Stimulated activated CD8-positive, alpha-beta memory T cell treated with anti-CD3 and anti-CD28 coated beads, Interleukin-2, amount 100 ng/mL, for 1 hour (primary cell): Measurements from ENCODE around the gene PTPRK.

ENCODE experiments used
- DNase-seq, 2 donors: peaks; one replicate each; pipeline ENCODE4 v3.0.0-alpha.2; 2020; ENCODE audit warnings: low read depth in 2 of 2

Gene PTPRK

DNA sequence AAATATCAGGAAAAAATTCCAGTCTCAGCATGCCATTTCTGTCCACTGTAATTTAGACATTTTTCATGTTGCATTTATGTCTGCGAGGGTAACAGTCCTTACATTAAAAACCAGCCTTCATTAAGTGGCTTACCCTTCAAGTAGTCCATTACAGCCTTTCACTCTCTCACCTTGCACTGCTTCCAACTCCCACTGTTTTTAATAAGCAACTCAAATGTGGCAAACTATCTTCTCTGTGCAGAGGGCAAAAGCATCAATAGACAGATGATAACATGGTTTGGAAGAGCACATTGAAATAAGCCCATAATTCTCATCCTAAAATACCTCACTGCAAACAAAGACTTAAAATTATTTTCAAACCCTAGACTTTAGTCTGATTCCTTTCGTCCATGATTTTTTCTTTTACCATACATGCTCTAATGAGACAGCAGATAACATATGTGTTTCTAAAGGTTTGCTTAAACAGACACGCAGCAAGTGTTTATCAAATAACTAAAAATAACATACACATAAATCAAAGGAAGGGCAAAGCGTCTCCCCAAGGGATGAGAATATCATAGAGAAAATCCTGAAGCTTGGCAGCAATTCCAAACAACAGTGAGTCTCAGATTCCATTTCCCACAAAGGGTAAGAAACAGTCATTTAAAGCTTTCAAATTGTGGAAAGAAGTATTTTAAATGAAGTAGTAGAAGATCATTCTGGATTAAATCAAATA lies 130.4 kb downstream of the PTPRK start:
- no peak for DNase-seq

DNA sequence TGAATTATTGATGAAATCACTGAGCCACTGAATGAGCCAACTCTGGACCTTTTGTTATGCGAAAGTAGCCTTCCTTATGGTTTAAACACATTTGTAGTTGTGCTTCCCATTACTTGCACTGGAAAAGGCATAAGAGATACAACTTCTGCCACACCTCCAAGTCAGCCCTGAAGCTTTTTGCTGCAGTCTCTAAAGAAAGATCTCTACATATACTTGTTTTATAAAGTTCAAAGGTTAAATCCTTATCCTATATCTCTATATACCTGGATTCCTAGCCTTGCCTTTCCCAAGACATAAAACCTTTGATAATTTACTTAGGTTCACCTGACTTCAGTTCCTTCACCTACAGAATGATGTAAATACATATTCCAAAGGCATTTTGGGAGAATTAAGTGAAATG lies 132.0 kb downstream of the PTPRK start:
- DNase-seq, result no peak

DNA sequence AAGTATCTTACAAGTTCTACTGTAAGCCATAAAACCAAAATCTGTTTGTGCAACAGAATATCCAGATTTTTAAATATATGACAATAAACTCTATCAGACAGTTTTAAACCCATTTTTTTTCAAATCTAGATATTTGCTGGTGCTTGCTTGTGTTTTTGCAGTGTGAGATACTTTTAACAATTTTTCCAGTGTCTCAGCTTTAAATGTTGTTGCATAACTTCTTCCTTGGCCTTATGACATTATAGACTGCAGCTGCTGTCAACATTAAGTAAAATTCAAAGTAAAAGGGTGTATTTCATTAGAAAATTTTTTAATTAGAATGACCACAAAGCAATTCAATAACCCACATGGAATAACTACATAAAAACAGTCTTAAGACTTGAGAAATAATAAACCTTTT lies 139.5 kb downstream of the PTPRK start:
- DNase-seq, result no peak

DNA sequence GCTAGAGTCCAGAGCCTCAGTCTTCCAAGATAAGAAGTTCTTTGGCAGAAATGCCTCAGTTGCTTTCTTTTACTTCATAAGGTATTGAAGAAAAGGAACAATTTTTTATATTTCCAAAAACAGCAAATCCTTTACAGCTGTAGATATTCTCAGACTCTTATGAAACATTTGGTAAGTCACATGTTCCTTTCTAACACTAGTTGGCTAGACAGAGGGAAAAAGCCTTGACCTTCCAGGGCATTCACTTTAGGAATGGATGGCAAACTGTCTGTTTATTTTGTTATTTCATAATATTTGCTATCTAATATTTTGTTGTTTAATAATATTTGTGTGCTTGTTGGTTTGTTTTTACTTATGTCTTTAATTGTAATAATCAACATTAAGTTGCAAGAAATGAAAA lies 140.8 kb downstream of the PTPRK start:
- no peak for DNase-seq

DNA sequence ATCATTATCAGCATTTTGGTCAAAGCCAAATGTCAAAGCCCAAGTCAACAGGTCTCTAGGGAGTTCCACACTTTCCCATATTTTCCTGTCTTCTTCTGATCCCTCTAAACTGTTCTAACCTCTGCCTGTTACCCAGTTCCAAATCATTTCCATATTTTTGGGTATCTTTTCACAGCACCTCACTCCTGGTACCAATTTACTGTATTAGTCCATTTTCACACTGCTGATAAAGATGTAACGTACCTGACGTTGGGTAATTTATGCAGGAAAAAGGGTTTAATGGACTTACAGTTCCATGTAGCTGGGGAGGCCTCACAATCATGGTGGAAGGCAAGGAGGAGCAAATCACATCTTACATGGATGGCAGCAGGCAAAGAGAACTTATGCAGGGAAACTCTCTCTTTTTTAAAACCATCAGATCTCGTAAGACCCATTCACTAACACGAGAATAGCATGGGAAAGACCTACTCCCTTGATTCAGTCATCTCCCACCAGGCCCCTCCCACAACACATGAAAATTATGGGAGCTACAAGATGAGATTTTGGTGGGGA lies 143.4 kb downstream of the PTPRK start:
- no peak for DNase-seq

DNA sequence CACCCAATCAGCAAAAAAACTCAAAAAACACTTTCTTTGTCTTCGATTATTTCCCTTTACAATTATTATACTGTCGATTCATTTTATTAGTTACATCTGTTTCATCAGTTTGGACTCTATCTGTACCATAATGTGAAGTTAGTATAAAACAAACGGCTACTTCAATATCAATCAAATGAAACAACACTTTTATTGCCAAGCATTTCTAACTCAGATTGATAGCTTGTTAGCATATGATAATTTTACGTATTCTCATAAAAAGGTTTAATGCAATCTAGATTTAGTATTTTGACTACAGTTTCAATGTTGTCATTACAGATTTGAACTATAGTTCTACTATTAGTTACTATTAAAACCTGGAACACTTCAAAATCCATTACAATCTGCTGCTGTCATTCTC lies 149.3 kb downstream of the PTPRK start:
- DNase-seq, result no peak

DNA sequence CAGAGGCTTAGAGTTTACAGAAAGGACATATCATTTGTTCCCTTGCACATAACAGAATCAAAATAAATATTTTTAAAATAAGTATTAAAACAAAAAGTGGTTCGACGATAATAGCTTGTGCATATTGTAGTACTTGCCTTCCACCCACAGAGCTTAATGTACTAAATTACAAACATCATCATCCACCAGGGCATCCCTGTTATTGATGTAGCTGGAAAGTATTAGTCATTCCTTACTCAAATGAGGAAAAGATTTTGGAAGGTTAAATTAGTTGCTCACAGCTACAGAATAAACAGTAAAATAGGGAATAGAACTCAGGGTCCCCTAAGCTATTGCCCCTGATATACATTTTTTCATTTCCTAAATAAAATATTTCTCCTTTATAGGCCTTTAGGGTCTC lies 150.3 kb downstream of the PTPRK start:
- no peak for DNase-seq

DNA sequence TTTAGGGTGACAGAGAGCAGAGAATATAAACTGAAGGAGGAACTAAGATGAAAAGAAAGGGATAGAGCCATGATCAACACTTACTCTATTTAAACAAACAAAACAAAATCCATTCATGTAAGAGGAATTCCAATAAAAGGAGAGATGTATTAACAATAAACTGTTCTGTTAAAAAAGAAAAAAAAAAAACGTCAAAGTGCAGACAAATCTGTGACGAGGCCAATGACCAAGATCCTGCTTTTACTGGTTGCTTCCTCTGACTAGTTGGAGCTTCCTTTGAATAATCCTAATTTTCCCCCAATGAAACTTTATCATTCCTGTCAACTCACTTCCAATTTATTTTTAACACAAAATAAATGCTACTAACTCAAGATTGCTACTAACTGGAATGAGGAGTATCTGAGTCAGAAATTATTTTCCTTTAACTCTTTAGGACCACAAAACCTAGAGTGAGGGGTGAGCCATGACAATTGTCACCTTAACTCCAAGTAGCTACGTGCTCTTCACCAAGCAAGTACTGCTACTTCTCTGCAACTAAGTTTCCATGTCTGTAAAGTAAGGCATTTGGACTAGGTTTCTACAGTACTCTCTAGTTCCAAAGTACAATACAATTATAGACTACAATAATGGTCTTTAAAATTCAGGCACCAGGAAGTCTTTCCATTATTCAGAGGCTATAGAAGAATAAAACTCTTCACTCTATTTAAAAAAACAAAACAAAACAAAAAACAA lies 152.0 kb downstream of the PTPRK start:
- DNase-seq, result no peak

DNA sequence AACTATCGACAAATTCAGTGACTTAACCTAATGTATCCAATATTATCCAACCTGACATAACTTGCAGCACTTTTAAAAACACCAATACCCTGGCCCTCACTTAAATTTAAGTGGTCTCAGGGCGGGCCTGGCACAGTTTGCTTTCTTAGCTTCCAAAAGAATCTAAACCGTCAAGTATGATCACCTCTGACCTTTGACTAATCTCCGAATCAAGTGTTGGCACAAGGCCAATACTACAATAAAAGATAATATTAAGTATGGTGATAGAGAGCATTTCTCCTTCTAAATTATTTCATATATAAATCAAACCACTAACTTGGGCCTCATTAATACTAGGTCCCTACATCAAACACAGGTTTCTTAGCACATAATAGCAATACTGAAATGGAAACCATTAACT lies 153.0 kb downstream of the PTPRK start:
- DNase-seq, result no peak

DNA sequence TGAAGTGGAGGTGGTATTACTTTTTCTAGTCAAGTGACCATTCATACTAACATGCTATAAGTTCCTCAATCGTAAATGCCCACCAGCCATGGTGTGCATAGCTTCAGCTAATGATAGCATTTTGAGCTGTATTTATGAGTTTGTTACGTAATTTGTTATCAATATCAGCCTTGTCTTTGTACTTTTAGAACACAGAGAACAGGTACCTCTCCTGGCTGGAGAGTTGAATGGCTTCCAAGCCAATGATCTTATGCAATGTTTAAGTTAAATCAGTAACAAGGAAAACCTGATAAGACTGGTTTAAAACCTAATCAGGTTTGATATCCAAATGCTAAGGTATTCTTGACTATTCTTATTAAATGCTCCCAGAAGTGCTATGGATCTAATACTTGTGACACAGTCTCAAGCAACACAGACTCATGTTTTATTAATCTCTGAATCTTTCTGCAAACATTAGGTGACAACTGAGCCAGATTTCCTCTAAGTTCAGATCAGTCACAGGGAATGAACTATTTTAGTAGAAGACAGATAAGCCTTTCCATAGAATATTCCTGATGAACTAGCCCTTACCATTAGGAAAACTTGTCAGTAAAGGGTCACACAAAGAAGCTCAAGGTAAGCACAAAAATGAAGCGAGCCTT lies 154.8 kb downstream of the PTPRK start:
- no peak for DNase-seq

DNA sequence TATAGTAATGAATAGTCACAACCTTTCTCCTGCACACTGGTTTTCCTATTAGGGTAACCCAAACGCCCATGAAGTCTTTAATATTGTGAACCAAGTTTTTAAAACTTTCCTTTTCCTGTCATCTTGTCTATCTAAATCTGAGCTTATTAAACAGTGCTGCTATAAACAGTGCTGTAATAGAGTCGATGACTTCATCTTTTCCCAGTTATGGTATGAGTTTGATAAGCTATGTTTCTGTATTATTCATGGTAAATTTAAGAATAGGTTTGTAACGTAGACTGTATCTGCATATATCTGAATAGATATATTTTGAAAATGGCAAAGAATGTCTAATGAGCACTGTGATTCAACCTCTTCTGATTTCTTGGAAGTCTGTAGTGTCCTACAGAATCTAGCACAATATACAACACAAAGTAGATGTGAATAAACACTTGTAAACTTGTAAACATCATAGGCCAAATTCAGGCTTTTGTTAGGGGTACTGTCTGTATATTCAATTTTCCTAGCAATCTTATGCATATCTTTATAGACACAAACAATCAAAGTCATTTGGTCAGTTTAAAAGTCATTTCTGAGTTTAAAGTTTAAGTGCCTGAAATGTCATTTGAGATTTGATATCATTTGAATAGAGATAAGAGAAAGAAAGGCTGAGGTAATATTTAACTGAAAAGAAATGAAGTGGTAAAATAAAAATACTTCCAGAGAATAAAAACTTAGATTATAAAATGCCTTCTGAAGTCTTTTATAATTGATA lies 155.5 kb downstream of the PTPRK start:
- DNase-seq, result no peak

DNA sequence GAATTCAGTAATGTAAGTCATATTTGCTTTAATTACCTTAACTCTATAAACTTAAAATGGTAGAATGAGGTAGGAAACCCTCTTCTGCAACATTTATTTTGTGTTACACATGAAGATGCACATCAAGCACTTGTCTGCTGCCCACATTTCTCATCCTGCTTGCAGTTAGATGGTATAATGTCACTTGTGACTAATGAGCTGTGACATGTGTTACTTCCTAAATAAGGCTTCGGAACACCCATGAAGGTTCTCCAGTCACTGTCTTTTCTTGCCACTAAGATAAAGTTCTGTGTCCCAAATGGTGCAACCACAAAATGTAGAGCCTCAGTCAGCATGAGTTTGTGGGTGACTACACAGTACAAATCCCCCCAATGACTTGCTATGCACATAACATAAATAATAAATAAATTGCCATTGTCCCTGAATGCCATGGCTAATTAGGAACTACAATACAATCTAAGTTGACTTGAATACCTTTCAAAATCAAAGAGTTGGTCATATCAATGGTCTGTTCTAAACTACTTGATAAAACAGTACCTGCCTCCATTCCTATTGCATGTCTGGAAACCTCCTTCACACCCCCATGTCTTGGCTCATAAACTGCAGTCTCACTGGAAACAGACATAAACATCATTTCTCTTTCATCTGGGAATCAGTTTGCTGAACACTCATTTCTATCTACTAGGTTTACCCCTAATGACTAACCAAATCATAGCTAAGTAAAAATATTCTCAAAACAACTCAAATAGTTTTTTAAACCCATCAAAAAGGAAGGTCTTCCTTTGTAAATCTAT lies 157.2 kb downstream of the PTPRK start:
- DNase-seq, result no peak

DNA sequence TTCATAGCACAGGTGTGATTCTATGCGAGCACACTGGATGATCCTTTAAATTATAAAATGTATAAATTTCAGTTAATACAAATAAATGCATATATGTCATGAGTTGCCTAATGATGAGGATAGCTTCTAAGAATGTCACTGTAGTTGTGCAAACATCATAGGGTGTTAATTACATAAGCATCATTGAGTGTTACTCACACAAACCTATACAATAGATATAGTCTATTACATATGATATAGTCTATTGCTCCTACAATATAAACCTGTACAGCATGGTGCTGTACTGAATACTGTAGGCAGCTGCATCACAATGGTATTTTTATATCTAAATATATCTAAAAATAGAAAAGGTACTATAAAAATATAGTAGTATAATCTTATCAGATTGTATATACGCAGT lies 159.0 kb downstream of the PTPRK start:
- no peak for DNase-seq

DNA sequence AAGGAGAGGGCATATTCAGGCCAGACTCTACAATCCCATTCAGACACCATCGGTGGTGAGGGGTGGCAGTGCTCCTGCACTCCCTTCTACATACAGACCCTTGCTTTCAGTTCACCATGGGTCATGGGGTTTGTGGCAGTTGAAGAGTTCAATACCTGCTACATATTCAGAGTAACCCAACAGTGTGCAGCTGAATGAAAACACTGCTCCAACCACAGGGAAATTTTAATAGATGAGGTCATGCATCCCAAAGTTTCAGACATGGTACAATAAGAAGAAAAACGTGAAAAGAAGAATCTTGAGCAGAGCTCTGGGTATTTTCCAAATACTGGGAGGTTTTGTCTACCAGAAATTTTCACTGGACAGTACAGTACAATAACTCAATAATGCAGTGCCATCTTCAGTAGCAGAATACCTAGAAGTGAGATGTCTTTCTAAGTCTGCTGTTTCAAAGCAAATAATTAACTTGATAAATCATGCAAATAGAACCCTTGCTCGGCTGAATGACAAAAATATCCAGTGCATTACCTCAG lies 162.1 kb downstream of the PTPRK start:
- no peak for DNase-seq

DNA sequence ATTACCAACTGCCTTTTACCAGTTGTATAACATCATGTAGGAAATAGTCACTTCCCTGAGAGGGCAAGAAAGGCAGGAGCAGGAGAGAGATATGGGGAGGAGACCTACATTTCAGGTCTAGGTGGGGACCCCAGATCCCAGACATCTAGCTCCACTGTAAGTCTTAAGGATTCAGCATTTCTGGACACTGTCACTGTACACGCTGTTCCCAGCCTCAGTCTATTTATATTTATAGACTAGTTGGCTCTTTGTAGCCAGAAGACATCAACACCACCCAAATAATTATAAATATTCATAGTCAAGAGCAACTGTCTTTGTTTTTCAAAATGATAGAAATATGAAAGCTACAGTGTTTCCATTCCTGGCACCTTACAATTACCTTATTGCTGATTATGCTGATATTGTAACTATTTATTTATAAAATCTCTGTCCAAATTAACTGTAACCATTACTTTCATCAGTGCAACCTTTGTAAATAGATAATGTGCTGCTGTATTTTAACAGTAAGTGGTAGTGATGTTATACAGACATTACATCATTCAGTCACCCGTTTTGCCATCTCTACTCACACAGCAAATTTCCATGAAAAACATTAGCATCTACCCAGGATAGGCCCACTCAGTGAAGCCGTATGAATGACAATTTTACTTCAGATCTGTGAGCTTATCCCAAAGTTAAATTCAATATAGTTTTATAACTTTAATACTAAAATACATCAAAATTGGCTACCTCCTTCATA lies 162.8 kb downstream of the PTPRK start:
- no peak for DNase-seq

DNA sequence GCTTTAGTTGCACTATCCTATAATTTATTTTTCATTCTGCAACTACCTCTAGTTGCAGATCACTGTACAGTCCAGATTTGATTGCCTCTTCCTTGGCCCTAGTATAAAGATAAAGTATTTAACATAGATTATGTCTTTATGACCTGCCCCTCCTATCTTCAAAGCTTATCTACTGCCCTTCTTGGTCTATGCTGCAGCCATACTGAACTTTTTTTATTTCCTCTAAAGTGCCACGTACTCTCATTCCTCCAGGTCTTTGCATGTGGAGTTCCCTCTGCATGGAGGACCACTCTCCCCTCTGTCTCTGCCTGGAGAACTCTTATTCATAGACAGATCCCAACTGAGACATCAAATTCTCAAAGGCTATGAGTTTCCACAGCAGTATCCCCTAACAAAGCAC lies 168.0 kb downstream of the PTPRK start:
- DNase-seq, result no peak

DNA sequence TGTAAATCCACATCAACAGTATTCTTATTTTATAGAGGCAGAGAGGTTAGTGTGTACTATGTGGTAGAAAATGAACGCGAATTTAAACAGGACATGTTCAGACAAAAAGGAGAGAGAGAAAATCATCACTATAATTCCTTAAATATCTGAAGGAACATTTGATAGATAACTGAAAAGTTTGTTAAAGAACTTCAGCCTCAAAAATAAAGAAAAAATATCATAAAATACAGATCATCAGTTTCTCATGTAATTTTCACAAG lies 169.2 kb downstream of the PTPRK start:
- DNase-seq, result no peak

DNA sequence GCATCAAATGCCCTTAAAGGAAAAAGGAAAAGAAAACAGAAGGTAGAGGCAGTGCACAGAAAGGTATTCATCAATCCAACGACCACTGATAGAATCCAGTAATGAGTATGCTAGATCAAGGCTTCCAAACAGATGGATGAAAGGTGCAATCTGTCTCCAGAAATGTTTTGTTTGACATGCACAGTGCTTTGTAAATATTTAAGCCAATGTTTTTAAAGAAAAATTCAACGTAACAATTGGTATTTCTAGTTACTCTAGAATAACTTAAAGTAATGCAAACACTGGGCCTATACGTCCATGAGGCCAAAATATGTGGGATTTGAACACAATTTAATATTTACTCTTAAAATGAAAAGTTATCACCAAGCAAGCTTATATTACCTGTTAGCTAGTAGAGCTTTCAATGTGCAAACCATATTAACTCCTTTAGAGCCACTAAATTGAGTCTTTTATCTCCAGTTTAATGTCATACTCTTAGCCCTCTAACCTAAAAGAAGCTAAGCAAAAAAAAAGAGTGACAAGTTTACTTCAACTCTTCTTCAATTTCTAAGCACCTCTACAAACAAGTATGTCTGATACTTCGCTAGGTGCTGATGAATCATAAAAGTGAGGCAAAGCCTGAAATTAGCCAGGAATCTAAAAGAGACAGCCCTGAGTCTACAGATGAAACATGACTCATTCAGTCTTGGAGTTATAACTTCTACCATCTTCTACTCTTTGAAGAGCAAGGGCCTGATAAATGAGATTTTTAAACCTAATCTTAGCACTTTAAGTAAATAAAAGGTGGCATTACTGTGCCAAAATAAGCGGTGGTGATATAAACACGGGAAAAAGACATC lies 169.8 kb downstream of the PTPRK start:
- DNase-seq, result no peak

DNA sequence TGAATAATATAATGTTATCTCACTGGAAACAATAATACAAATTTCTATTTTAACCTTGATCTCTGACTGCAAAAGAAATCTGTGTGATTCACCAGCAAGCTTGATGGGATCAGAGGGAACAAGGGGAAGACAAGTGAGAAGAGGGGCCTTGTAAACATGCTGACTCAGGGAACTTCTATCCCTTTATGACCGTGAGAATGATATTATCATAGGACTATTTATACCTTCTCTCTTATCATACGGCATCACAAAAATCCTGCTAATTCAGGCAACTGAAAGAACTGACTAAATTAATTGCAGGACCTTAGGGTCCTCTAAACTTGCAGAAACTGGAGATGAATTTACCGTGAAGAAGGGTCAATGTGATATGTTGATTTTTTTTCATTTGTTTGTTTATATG lies 173.3 kb downstream of the PTPRK start:
- DNase-seq, result no peak

DNA sequence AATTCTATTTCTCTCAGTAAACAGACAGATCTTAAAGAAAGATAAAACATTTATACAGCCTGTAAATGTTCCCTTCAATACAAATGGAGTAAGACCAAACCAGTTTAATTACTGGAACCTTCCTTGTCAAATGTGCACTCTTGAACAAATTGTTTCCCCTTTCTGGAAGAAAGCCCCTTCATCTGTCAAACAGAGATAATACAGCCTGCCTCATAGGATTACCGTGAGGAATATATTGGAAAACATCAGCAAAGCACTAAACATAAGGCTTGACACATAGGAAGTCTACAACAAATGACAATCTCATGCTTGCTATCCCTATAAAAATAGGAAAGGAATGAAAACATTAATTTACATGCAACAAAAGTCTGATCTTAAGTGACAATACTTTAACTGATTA lies 173.8 kb downstream of the PTPRK start:
- DNase-seq, result no peak
